OCI-LY7 (cell line): Measurements from ENCODE around the gene TRIM26. TPM values are rescaled to one million over a fixed set of nuclear protein-coding genes. Genes with fewer than 3 reads are reported as not detected.
"Not testable (repeated sequence)": the region's sequence is repeated elsewhere in the genome, so short reads cannot be mapped to it uniquely, and the experiment has no call there.

ENCODE experiments used
- BruUV-seq: library from RNA; stranded (reverse); fragments of 400-500 nt; replicated peaks from 2 replicates; lab custom pipeline; 2021; lab: Mats Ljungman, UMichigan
- CTCF ChIA-PET: fragments of 300-600 bp; sonication (Branson Sonifier 250); formaldehyde crosslinking; loops from one replicate; lab custom pipeline; 2022; ENCODE audit warnings: antibody characterized with exemption; ENCODE audit not compliant: unreplicated experiment; lab: Charles Lee
- POLR2A ChIA-PET: fragments of 300-600 bp; sonication (Branson Sonifier 250); formaldehyde crosslinking; loops from one replicate; lab custom pipeline; 2022; ENCODE audit warnings: antibody characterized with exemption; lab: Charles Lee
- DNase-seq: peaks from one replicate; pipeline ENCODE4 v3.0.0-alpha.2; 2015; ENCODE audit warnings: low spot score
- H2AFZ ChIP-seq: fragments of 200-600 bp; sonication (generic), shearing (Covaris generic); 2 replicates; pipeline ENCODE4 v1.6.1; 2014; ENCODE audit warnings: mild to moderate bottlenecking, antibody characterized with exemption, low read length, moderate library complexity
- H3K27ac ChIP-seq: fragments of 200-600 bp; sonication (generic); 2 replicates; pipeline ENCODE4 v1.5.1; 2014; ENCODE audit warnings: mixed run types, low read depth, mild to moderate bottlenecking, moderate library complexity, low read length, inconsistent platforms; ENCODE audit not compliant: poor library complexity, severe bottlenecking
- H3K36me3 ChIP-seq: fragments of 200-600 bp; sonication (generic); 2 replicates; pipeline ENCODE4 v1.6.1; 2014; ENCODE audit warnings: mild to moderate bottlenecking, antibody characterized with exemption, low read length, moderate library complexity, mixed read lengths; ENCODE audit not compliant: insufficient read depth
- H3K4me1 ChIP-seq: fragments of 200-600 bp; sonication (generic); 2 replicates; pipeline ENCODE4 v1.5.1; 2014; ENCODE audit warnings: mild to moderate bottlenecking, low read length; ENCODE audit not compliant: insufficient read depth, poor library complexity, severe bottlenecking
- H3K4me2 ChIP-seq: fragments of 200-600 bp; sonication (generic); 2 replicates; pipeline ENCODE4 v1.6.1; 2014; ENCODE audit warnings: mild to moderate bottlenecking, low read length
- H3K4me3 ChIP-seq: fragments of 200-600 bp; sonication (generic); 2 replicates; pipeline ENCODE4 v1.5.1; 2014; ENCODE audit warnings: mild to moderate bottlenecking, low read depth, low read length; ENCODE audit not compliant: poor library complexity, severe bottlenecking
- H3K79me2 ChIP-seq: fragments of 200-600 bp; sonication (generic); 2 replicates; pipeline ENCODE4 v1.6.1; 2016; ENCODE audit warnings: low read depth, mild to moderate bottlenecking, low read length, moderate library complexity, mixed read lengths; ENCODE audit not compliant: insufficient read depth
- H3K9me2 ChIP-seq: fragments of 200-600 bp; sonication (generic); 2 replicates; pipeline ENCODE4 v1.6.1; 2016; ENCODE audit warnings: mild to moderate bottlenecking, low read length, mixed read lengths; ENCODE audit not compliant: insufficient read depth
- H3K9me3 ChIP-seq: fragments of 200-600 bp; sonication (generic); 2 replicates; pipeline ENCODE4 v1.6.1; 2014; ENCODE audit warnings: mild to moderate bottlenecking, mixed run types, low read length, mixed read lengths
- H4K20me1 ChIP-seq: fragments of 200-600 bp; sonication (generic); 2 replicates; pipeline ENCODE4 v1.6.1; 2014; ENCODE audit warnings: mild to moderate bottlenecking, antibody characterized with exemption, low read length, moderate library complexity, mixed read lengths; ENCODE audit not compliant: insufficient read depth
- CTCF ChIP-seq: fragments of 200-600 bp; sonication (generic); conservative IDR thresholded peaks from 2 replicates; pipeline ENCODE4 v1.5.1; 2014; ENCODE audit warnings: mild to moderate bottlenecking, antibody characterized with exemption, low read length, moderate library complexity, mixed read lengths
- EZH2phosphoT487 ChIP-seq: fragments of 200-600 bp; sonication (generic); IDR thresholded peaks from 2 replicates; pipeline ENCODE4 v1.6.1; 2018; ENCODE audit warnings: low read depth, borderline replicate concordance, mild to moderate bottlenecking, mixed run types, antibody characterized with exemption, low read length, moderate library complexity, mixed read lengths
- intact Hi-C: fragments of 100-400 bp; cut with micrococcal nuclease; formaldehyde crosslinking; loops from one replicate; pipeline ENCODE4 v1.10.0; 2022; ENCODE audit not compliant: unreplicated experiment
- total RNA-seq, 2 experiments: library from RNA; depleted of rRNA in 1 of 2; stranded (reverse); fragments of >200 nt in 1 of 2; shearing (Covaris generic) in 1 of 2; gene quantifications; 2 replicates each; pipeline ENCODE4 v1.2.3, GENCODE V29; 2014 to 2022

Gene TRIM26
- total RNA-seq, 2 experiments from 2014 or later = 53.2 to 53.3 TPM

GRCh38 chr6:30144811-30145210, 68.4 kb downstream of the TRIM26 start:
- DNase-seq = no peak
- H3K9me3 ChIP-seq = no peaks in the 10 kb centered on the region
- ChIA-PET CTCF (no interaction called here), POLR2A (no interaction called here)
- no peak for TF ChIP-seq CTCF
- TF ChIP-seq EZH2phosphoT487 = no peak
- H2AFZ ChIP-seq = no peak overlapping the region
- BruUV-seq = no TSS peak
- no peaks in the 10 kb centered on the region for H3K9me2 ChIP-seq
- H3K79me2 ChIP-seq = no peaks in the 10 kb centered on the region
- H3K36me3 ChIP-seq = no peaks in the 10 kb centered on the region
- no peak overlapping the region for H3K27ac ChIP-seq
- H3K4me1 ChIP-seq = no peaks in the 10 kb centered on the region
- H3K4me2 ChIP-seq = no peak overlapping the region
- no peak overlapping the region for H3K4me3 ChIP-seq
- no peaks in the 10 kb centered on the region for H4K20me1 ChIP-seq
- intact Hi-C loops = no loop called here

- no peak for DNase-seq
- Histone ChIP-seq H3K4me3 (no peak overlapping the region), H3K27ac (no peak overlapping the region), H3K79me2 (no peaks in the 10 kb centered on the region), H2AFZ (no peak overlapping the region), H3K36me3 (no peaks in the 10 kb centered on the region), H4K20me1 (no peaks in the 10 kb centered on the region), H3K9me3 (no peaks in the 10 kb centered on the region), H3K9me2 (no peaks in the 10 kb centered on the region), H3K4me2 (no peak overlapping the region), H3K4me1 (no peaks in the 10 kb centered on the region)
- no peak for TF ChIP-seq CTCF
- TF ChIP-seq EZH2phosphoT487 = no peak
- CTCF ChIA-PET = no interaction called here
- POLR2A ChIA-PET = no interaction called here
- intact Hi-C loops = no loop called here
- no TSS peak for BruUV-seq
Measured at GRCh38 chr6:30143780-30144179, 69.4 kb downstream of the TRIM26 start.

GRCh38 chr6:30142665-30143064, 70.5 kb downstream of the TRIM26 start:
- Histone ChIP-seq H3K79me2 (no peaks in the 10 kb centered on the region), H3K4me3 (no peak overlapping the region), H3K36me3 (no peaks in the 10 kb centered on the region), H3K9me2 (no peaks in the 10 kb centered on the region), H4K20me1 (no peaks in the 10 kb centered on the region), H3K4me2 (no peak overlapping the region), H2AFZ (no peak overlapping the region), H3K9me3 (no peaks in the 10 kb centered on the region), H3K27ac (no peak overlapping the region), H3K4me1 (no peaks in the 10 kb centered on the region)
- POLR2A ChIA-PET = no interaction called here
- DNase-seq = no peak
- intact Hi-C loops = no loop called here
- no TSS peak for BruUV-seq
- TF ChIP-seq EZH2phosphoT487 (no peak), CTCF (no peak)
- CTCF ChIA-PET = interaction anchor here (0.5 kb wide), 1 partner anchor 12 kb away, joined by 3 read pairs; no protein-coding TSS in a partner anchor

GRCh38 chr6:30140240-30140639, 73.0 kb downstream of the TRIM26 start:
- H3K4me1 ChIP-seq, H3K79me2 ChIP-seq, H3K27ac ChIP-seq, DNase-seq, H4K20me1 ChIP-seq, POLR2A ChIA-PET, CTCF ChIA-PET, H3K9me2 ChIP-seq, H2AFZ ChIP-seq, intact Hi-C loops, BruUV-seq, H3K36me3 ChIP-seq, H3K9me3 ChIP-seq, H3K4me2 ChIP-seq, H3K4me3 ChIP-seq: not testable (repeated sequence)
